HUES48 (cell line): ENCODE results near the gene NAA80.
"Not testable (repeated sequence)": the region's sequence is repeated elsewhere in the genome, so short reads cannot be mapped to it uniquely, and the experiment has no call there.

Experiments used
- H3K27ac ChIP-seq: one replicate; pipeline ENCODE4 v1.7.0; 2013; ENCODE audit warnings: low read depth, low read length, inconsistent platforms
- H3K27me3 ChIP-seq: 2 replicates; pipeline ENCODE4 v1.6.1; 2013; ENCODE audit warnings: mild to moderate bottlenecking, low read length; ENCODE audit not compliant: control insufficient read depth, insufficient read depth
- H3K36me3 ChIP-seq: 2 replicates; pipeline ENCODE4 v1.6.1; 2013; ENCODE audit warnings: low read length; ENCODE audit not compliant: control insufficient read depth, insufficient read depth
- H3K4me1 ChIP-seq: 2 replicates; pipeline ENCODE4 v1.6.1; 2013; ENCODE audit warnings: mild to moderate bottlenecking, low read length; ENCODE audit not compliant: control insufficient read depth, insufficient read depth
- H3K4me3 ChIP-seq: 2 replicates; pipeline ENCODE4 v1.5.1; 2013; ENCODE audit warnings: mild to moderate bottlenecking, low read depth, low read length
- H3K9ac ChIP-seq: 2 replicates; pipeline ENCODE4 v1.6.1; 2013; ENCODE audit warnings: mild to moderate bottlenecking, low read depth, low read length, moderate library complexity
- H3K9me3 ChIP-seq: 2 replicates; pipeline ENCODE4 v1.6.1; 2013; ENCODE audit warnings: low read length; ENCODE audit not compliant: control insufficient read depth, insufficient read depth

Gene NAA80

GRCh38 chr3:50266017-50266416 is 33.2 kb downstream of the NAA80 start:
- H3K27ac ChIP-seq = peak overlapping the region; percentile 25
- no peaks in the 10 kb centered on the region for H3K9me3 ChIP-seq
- H3K36me3 ChIP-seq = no peaks in the 10 kb centered on the region
- H3K4me3 ChIP-seq = no peak overlapping the region
- peaks cover 48% of the 10 kb centered on the region for H3K4me1 ChIP-seq
- no peaks in the 10 kb centered on the region for H3K27me3 ChIP-seq
- H3K9ac ChIP-seq = no peak overlapping the region

GRCh38 chr3:50265571-50265970 is 33.6 kb downstream of the NAA80 start:
- Histone ChIP-seq H3K27ac (peak overlapping the region; percentile 92), H3K9ac (no peak overlapping the region)

GRCh38 chr3:50264964-50265485 is 34.2 kb downstream of the NAA80 start:
- Histone ChIP-seq H3K4me3 (no peak overlapping the region), H3K4me1 (peaks cover 56% of the 10 kb centered on the region), H3K9ac (peak overlapping the region; percentile 29; the same call in 1 of the 2 replicates), H3K9me3 (no peaks in the 10 kb centered on the region), H3K27me3 (no peaks in the 10 kb centered on the region), H3K36me3 (no peaks in the 10 kb centered on the region), H3K27ac (peak overlapping the region; percentile 92)

More at GRCh38 chr3:50265571-50265970, 33.6 kb downstream of the NAA80 start:
- Histone ChIP-seq H3K27me3 (no peaks in the 10 kb centered on the region), H3K4me3 (no peak overlapping the region), H3K4me1 (peaks cover 52% of the 10 kb centered on the region), H3K36me3 (no peaks in the 10 kb centered on the region), H3K9me3 (no peaks in the 10 kb centered on the region)

- no peaks in the 10 kb centered on the region for H3K27me3 ChIP-seq
- peak overlapping the region; percentile 92 for H3K27ac ChIP-seq
- peaks cover 57% of the 10 kb centered on the region for H3K4me1 ChIP-seq
- H3K36me3 ChIP-seq = no peaks in the 10 kb centered on the region
- H3K9me3 ChIP-seq = no peaks in the 10 kb centered on the region
- H3K4me3 ChIP-seq = no peak overlapping the region; the same call in 1 of the 2 replicates
- peak overlapping the region; percentile 24; the same call in 1 of the 2 replicates for H3K9ac ChIP-seq
Observed at GRCh38 chr3:50264383-50264963, 34.7 kb downstream of the NAA80 start.

DNA sequence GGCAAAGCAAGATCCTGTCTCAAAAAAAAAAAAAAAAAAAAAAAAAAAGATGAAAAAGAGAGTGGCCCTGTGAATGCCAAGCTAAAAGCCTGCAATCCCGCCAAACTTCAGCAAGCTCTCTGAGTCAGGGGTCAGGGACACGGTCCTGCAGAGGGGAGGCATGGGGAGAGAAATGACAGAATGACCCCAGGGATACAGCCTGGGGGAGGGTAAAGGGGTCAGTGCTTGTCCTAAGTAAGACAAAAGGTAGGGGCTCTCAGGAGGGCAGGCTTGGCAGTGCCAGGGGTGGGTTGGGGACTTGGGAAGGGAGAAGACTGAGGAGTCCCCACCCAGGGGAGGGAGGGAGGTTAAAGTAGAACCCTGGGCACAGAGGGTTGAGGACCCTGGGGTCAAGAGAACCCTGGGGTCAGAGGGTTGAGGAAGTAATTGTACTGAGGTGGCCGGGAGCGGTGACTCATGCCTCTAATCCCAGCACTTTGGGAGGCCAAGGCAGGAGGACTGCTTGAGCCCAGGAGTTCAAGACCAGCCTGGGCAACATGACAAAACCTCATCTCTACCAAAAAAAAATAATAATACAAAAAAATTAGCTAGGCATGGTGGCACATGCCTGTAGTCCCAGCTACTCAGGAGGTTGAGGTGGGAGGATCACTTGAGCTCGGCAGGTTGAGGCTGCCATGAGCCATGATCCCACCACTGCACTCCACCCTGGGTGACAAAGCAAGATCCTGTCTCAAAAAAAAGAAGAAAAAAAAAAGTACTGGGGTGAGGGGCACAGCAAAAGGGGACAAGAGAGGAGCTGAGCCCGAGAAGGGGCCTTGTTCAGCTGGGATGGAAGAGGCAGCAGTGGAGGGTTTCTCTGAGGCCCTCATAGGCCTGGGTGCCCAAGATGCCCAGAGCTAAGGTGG is 35.5 kb downstream of the NAA80 start:
- Histone ChIP-seq H3K36me3 (no peaks in the 10 kb centered on the region), H3K4me1 (peaks cover 51% of the 10 kb centered on the region), H3K27me3 (no peaks in the 10 kb centered on the region), H3K9me3 (no peaks in the 10 kb centered on the region), H3K27ac (peak overlapping the region; percentile 92), H3K4me3 (no peak overlapping the region; the same call in 1 of the 2 replicates), H3K9ac (peak overlapping the region; percentile 24; the same call in 1 of the 2 replicates)

DNA sequence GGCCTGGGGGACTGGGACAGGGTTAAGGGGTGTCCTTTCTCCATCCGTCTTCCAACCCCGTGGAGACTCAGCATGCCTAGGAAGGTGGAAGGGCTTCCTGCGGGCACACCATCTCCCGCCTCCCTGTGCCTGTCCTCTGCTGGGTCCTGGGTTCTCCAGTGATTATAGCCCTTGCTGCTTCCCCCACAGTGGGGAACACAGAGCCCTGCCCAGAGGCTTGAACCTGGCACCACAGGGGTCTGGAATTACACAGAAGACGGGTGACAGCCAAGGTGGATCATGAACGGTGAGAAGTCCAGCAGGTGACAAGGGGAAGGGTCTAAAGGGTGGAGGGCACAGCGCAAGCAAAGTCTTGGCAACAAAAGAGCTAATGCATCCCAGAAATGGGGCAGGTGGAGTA is 36.4 kb downstream of the NAA80 start:
- H3K4me1 ChIP-seq = peaks cover 47% of the 10 kb centered on the region
- peaks cover 6% of the 10 kb centered on the region for H3K36me3 ChIP-seq
- H3K27me3 ChIP-seq = no peaks in the 10 kb centered on the region
- H3K27ac ChIP-seq = no peak overlapping the region
- no peaks in the 10 kb centered on the region for H3K9me3 ChIP-seq
- H3K9ac ChIP-seq = no peak overlapping the region
- H3K4me3 ChIP-seq = no peak overlapping the region

DNA sequence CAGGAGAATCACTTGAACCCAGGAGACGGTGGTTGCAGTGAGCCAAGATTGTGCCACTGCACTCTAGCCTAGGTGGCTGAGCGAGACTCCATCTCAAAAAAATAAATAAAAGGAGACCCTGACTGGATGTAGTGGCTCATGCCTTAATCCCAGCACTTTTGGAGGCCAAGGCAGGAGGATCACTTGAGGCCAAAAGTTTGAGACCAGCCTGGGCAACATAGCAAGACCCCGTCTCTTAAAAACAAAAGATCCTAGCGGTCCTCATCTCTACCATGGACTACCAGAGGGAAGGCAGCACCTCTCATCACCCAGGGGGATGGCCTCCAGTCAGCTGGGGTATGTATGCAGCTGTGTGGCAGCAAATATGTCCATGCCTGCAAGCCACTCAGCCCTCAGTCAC is 37.0 kb downstream of the NAA80 start:
- not testable (repeated sequence) for H3K9me3 ChIP-seq, H3K4me3 ChIP-seq, H3K9ac ChIP-seq, H3K27me3 ChIP-seq, H3K27ac ChIP-seq
- peaks cover 42% of the 10 kb centered on the region for H3K4me1 ChIP-seq
- H3K36me3 ChIP-seq = peaks cover 11% of the 10 kb centered on the region

- H3K36me3 ChIP-seq = peaks cover 18% of the 10 kb centered on the region
- H3K27ac ChIP-seq = peak overlapping the region; percentile 95
- H3K9me3 ChIP-seq = no peaks in the 10 kb centered on the region
- no peaks in the 10 kb centered on the region for H3K27me3 ChIP-seq
- no peak overlapping the region for H3K4me3 ChIP-seq
- H3K4me1 ChIP-seq = peaks cover 35% of the 10 kb centered on the region
- no peak overlapping the region for H3K9ac ChIP-seq
Observed at GRCh38 chr3:50261505-50261904, 37.7 kb downstream of the NAA80 start.

- Histone ChIP-seq H3K27me3 (no peaks in the 10 kb centered on the region), H3K9me3 (no peaks in the 10 kb centered on the region), H3K4me3 (peak overlapping the region; percentile 54; the same call in 1 of the 2 replicates), H3K36me3 (peaks cover 23% of the 10 kb centered on the region), H3K27ac (peak overlapping the region; percentile 95), H3K4me1 (peaks cover 31% of the 10 kb centered on the region), H3K9ac (0 out of 2 replicates have a peak overlapping the region, but pooled peaks have one; percentile 77)
Observed at GRCh38 chr3:50260942-50261441, 38.2 kb downstream of the NAA80 start.

DNA sequence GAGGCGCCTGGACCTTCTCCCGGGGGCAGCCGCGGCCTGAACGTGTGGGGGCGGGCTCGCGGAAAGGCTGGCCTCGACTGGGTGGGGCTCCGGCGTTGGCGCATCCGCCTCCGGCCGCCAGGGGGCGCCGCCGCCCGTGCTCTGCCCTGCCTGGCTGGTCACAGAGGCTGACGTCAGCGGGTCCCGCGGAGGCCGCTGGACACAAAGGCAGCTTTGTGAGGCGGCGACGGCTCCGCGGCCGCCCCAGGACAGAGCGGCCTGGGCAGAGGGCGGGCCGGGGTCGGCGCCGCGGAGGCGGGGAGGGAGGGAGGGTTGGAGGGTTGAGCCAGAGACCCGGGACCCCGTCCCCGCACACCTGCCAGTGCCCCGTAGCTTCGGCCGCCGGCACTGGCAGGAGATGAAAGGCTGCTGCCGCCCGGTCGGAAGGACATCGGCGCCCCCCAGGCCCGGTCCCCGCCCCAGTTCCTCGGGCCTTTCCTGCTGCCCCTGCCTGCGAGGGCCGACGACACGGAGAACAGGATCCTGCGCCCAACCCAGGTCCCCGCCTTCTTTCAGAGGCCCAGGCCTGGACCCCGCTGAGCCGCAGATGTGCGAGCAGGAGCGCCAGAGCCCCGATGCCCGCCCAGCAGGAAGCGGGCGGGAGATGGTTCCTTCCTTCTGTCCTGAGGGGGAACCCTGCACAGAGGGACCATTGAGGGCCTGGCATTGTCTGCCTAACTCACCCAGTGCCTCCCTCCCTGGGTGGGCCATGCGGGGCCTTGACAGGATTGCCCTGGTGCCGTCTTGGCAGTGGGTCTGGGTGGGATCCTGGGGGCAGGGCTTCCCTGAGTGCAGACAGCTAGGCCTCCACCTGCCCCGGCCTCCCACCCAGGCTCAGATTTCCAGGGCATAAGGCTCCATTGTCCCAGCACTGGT is 38.9 kb downstream of the NAA80 start:
- Histone ChIP-seq H3K36me3 (peaks cover 27% of the 10 kb centered on the region), H3K27ac (peak overlapping the region; percentile 95), H3K9ac (peak overlapping the region; percentile 77), H3K4me3 (peak overlapping the region; percentile 54), H3K27me3 (no peaks in the 10 kb centered on the region), H3K4me1 (peaks cover 29% of the 10 kb centered on the region), H3K9me3 (no peaks in the 10 kb centered on the region)
